Fibroblast of pulmonary artery (primary cell): ENCODE results near the gene BMPER.

Experiments used
- DNase-seq: peaks from one replicate; pipeline ENCODE4 v3.0.0-alpha.2; 2010; ENCODE audit warnings: low read depth
- H3K4me3 ChIP-seq: replicated peaks from 2 replicates; pipeline ENCODE4 v1.5.1; 2011; ENCODE audit warnings: low read depth, mild to moderate bottlenecking, control low read depth, low read length, moderate library complexity
- CTCF ChIP-seq: IDR thresholded peaks from 2 replicates; pipeline ENCODE4 v1.5.1; 2011; ENCODE audit warnings: mild to moderate bottlenecking, control low read depth, low read length, inconsistent platforms; ENCODE audit errors: missing control alignments

Gene BMPER

GRCh38 chr7:34091321-34091917 lies 186.1 kb downstream of the BMPER start:
- TF ChIP-seq CTCF, result peak; percentile 61
- peak; percentile 81 for DNase-seq
- H3K4me3 ChIP-seq, result no peak overlapping the region

GRCh38 chr7:34093276-34093675 lies 187.9 kb downstream of the BMPER start:
- DNase-seq, result no peak
- no peak overlapping the region for H3K4me3 ChIP-seq
- TF ChIP-seq CTCF, result no peak

GRCh38 chr7:34096198-34096651 lies 190.9 kb downstream of the BMPER start:
- DNase-seq, result peak; percentile 94
- TF ChIP-seq CTCF, result no peak
- H3K4me3 ChIP-seq, result no peak overlapping the region

GRCh38 chr7:34096777-34097176 lies 191.4 kb downstream of the BMPER start:
- no peak for TF ChIP-seq CTCF
- H3K4me3 ChIP-seq, result no peak overlapping the region
- no peak for DNase-seq

GRCh38 chr7:34100661-34101060 lies 195.3 kb downstream of the BMPER start:
- no peak overlapping the region for H3K4me3 ChIP-seq
- TF ChIP-seq CTCF, result no peak
- DNase-seq, result no peak

GRCh38 chr7:34104115-34104514 lies 198.8 kb downstream of the BMPER start:
- TF ChIP-seq CTCF, result no peak
- no peak for DNase-seq
- no peak overlapping the region for H3K4me3 ChIP-seq

GRCh38 chr7:34104992-34105391 lies 199.7 kb downstream of the BMPER start:
- no peak for TF ChIP-seq CTCF
- no peak overlapping the region for H3K4me3 ChIP-seq
- peak; percentile 58 for DNase-seq
